Activated naive CD4-positive, alpha-beta T cell treated with anti-CD3 and anti-CD28 coated beads, Interleukin-2, amount 10 ng/mL, durations not matched to agents 7 days and 5 days (primary cell): ENCODE results near the gene CLMN.

Experiments used
- CTCF ChIA-PET: fragments of 350-600 bp; sonication (Branson Sonifier 250); formaldehyde crosslinking; loops from one replicate; lab custom pipeline; 2021; ENCODE audit warnings: antibody characterized with exemption; lab: Charles Lee
- DNase-seq: peaks from one replicate; pipeline ENCODE4 v3.0.0-alpha.2; 2020
- H3K27ac Mint-ChIP-seq: one replicate; pipeline ENCODE4 v1.8.0; 2021; ENCODE audit warnings: mild to moderate bottlenecking, moderate library complexity, mixed read lengths
- H3K27me3 Mint-ChIP-seq: one replicate; pipeline ENCODE4 v1.8.0; 2021; ENCODE audit warnings: mild to moderate bottlenecking, mixed read lengths
- H3K36me3 Mint-ChIP-seq: one replicate; pipeline ENCODE4 v1.8.0; 2021; ENCODE audit warnings: mixed read lengths
- H3K4me1 Mint-ChIP-seq: one replicate; pipeline ENCODE4 v1.8.0; 2021; ENCODE audit warnings: mixed read lengths
- H3K4me3 Mint-ChIP-seq: one replicate; pipeline ENCODE4 v1.8.0; 2021; ENCODE audit warnings: mild to moderate bottlenecking, moderate library complexity, mixed read lengths
- H3K9me3 Mint-ChIP-seq: one replicate; pipeline ENCODE4 v1.8.0; 2021; ENCODE audit warnings: mixed read lengths

CLMN gene

DNA sequence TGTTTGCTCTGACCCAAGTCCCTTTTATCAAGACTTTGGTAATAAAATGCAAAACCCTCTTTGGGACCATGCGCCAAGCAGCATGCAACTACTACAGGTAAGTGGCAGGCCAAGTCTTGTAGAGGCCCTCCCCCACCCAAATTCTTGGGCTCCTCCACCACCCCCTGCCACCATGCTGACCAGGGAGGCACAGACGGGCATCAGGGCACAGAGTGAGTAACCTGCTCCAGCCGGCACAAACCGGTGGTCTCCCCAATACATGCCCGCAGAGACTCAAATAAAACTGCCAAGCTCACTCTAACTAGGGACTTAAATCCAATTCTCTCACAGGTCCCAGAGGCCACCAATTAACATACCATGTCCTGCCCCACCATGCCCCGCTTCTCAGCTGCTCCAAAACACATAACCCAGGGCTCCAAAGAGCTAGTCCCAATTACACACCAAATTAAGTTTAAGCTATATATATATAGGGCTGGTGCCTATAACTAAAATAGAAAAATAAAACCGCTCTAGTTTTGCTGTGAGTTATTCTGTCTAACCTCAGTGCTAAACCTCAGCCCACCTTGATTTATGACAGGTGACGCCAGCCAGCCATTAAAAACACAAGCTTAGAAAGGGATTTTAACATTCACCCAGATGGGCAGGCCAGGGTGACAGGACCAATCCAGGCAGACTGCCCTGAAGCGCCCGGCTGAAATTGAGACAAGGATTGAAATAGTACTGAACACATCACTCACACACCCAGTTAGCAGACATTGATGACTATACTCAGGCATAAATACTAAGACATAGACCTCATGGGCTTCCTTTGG is 81.0 kb downstream of the CLMN start:
- no peaks in the 10 kb centered on the region for H3K36me3 Mint-ChIP-seq

DNA sequence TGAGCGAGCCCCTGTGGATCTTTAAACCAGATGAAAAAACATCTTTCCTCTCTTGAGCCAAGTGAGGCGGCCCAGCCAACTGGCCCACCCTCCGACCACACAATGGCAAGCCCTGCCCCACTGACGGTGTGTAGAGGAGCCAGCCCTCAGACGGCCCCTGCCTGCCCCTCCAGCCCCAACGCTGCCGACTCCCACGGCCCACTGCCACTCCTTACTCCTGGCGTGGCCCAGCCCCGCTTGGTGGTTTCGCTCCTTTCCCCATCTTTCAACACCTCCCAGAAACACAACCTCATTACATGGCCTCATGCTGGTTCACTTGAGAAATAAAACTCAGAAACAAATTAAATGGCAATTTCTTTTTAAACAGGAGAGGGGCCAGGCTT is 81.8 kb downstream of the CLMN start:
- H3K4me1 Mint-ChIP-seq = no peaks in the 10 kb centered on the region
- no peak overlapping the region for H3K27ac Mint-ChIP-seq
- peaks cover 9% of the 10 kb centered on the region for H3K27me3 Mint-ChIP-seq
- no peak for DNase-seq
- CTCF ChIA-PET = no interaction called here
- no peaks in the 10 kb centered on the region for H3K36me3 Mint-ChIP-seq
- no peaks in the 10 kb centered on the region for H3K9me3 Mint-ChIP-seq
- H3K4me3 Mint-ChIP-seq = no peak overlapping the region

More for the DNA sequence above, 81.0 kb downstream of the CLMN start:
- no peak overlapping the region for H3K4me3 Mint-ChIP-seq
- H3K27ac Mint-ChIP-seq = no peak overlapping the region
- peaks cover 14% of the 10 kb centered on the region for H3K27me3 Mint-ChIP-seq
- H3K4me1 Mint-ChIP-seq = no peaks in the 10 kb centered on the region
- no peaks in the 10 kb centered on the region for H3K9me3 Mint-ChIP-seq
- CTCF ChIA-PET = no interaction called here
- DNase-seq = no peak

DNA sequence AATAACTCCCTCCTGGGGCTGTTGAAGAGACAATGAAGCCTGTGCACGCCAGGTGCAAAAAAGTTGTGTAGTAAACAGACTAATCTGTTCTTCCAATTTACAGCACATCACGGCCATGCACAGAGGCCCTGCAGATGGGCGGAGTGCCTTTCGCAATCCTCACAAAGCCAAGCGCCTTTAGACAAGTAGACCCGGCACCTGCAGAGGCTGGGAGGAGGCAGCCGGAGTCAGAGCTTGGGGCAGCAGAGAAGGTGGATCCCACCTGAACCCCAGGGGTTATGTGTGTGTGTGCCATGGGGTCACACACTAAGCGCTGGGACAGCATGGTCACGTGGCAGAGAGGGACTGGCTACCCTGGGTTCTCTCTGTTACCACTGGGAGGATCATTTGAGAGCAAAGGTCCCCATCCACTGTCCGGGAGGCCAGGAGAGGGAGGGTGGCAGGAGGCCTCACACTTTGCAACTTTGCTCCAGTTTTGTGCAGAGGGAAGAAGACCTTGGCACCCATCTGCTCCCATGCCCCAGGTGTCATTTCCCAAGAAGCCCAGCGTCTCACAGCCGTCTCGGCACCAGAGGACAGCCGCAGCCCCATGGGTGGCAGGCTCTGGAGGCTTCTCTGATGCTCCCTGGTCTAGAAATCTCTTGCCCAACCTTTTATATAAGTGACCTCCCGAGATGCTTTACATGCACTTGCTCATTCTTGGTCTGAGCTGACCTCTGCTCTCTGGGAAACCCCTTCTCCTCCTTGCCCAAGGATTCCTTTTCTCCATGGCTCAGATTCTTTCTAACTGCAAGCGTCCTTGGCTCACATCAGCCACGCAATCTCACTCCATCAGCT is 82.4 kb downstream of the CLMN start:
- Mint-ChIP-seq H3K9me3 (no peaks in the 10 kb centered on the region), H3K4me3 (no peak overlapping the region), H3K36me3 (no peaks in the 10 kb centered on the region), H3K27me3 (peaks cover 9% of the 10 kb centered on the region), H3K27ac (no peak overlapping the region), H3K4me1 (no peaks in the 10 kb centered on the region)
- CTCF ChIA-PET = no interaction called here
- no peak for DNase-seq

DNA sequence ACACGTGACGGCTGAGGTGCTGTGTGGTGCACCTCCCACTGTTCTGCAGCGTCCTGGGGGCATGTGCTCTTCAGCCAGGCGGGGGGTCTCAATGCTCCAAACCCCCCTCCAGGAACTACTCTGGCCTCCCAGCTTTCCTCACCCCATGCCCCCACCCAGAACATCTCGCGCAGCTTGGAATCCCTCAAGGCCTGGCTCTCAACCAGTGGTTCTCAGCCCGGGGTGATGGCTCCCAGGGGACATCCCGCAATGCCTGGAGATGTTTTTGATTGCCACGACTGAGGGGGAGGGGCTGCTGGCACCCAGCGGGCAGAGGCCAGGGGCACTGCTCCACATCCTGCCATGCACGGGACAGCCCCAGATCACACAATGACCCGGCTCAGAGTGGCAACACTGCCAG is 83.5 kb downstream of the CLMN start:
- no peaks in the 10 kb centered on the region for H3K4me1 Mint-ChIP-seq
- H3K27me3 Mint-ChIP-seq = peaks cover 8% of the 10 kb centered on the region
- no peaks in the 10 kb centered on the region for H3K36me3 Mint-ChIP-seq
- CTCF ChIA-PET = no interaction called here
- no peak for DNase-seq
- no peaks in the 10 kb centered on the region for H3K9me3 Mint-ChIP-seq
- H3K27ac Mint-ChIP-seq = no peak overlapping the region
- no peak overlapping the region for H3K4me3 Mint-ChIP-seq

DNA sequence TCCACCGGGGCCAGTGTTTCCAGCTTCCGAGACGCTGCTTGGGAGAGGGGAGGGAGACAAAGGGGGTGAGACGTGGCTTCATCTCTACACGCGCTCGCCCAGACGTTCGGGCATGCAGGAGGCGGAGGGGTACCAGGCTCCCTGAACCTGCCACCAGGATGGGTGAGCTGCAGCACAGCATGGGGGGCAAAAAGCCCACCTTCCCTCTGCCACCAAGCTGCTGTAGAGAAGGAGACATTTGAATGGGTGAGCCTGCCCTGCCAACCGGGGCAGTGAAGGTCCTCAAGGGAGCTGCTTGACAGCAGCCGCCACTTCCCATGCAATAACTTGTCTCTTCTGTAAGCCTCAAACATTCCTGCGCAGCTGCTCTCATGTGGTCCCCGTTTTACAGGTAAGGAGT is 83.9 kb downstream of the CLMN start:
- H3K27me3 Mint-ChIP-seq = peaks cover 7% of the 10 kb centered on the region
- CTCF ChIA-PET = no interaction called here
- H3K4me3 Mint-ChIP-seq = no peak overlapping the region
- no peaks in the 10 kb centered on the region for H3K36me3 Mint-ChIP-seq
- no peaks in the 10 kb centered on the region for H3K9me3 Mint-ChIP-seq
- no peaks in the 10 kb centered on the region for H3K4me1 Mint-ChIP-seq
- H3K27ac Mint-ChIP-seq = no peak overlapping the region
- no peak for DNase-seq

DNA sequence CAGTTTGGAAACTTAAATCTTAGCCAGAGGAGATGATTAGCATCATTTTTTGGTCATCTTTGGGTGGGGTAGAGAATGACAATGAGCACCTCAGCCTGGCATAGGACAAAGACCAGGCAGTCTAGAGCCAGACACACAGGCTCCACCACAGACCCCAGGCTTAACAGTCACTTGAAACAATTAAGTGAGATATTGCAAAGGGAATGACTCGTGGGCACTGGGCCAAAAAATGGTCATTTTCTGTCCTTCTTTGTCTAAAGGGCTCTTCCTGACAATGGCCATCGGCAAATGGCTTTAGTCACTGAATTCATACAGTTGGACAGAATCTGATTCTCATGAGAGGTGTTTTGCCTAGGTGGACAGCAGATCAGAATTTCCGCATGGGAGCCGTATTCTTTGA is 84.4 kb downstream of the CLMN start:
- H3K27ac Mint-ChIP-seq = no peak overlapping the region
- H3K27me3 Mint-ChIP-seq = peaks cover 10% of the 10 kb centered on the region
- CTCF ChIA-PET = no interaction called here
- H3K4me3 Mint-ChIP-seq = no peak overlapping the region
- H3K4me1 Mint-ChIP-seq = no peaks in the 10 kb centered on the region
- H3K9me3 Mint-ChIP-seq = no peaks in the 10 kb centered on the region
- no peaks in the 10 kb centered on the region for H3K36me3 Mint-ChIP-seq
- DNase-seq = no peak

DNA sequence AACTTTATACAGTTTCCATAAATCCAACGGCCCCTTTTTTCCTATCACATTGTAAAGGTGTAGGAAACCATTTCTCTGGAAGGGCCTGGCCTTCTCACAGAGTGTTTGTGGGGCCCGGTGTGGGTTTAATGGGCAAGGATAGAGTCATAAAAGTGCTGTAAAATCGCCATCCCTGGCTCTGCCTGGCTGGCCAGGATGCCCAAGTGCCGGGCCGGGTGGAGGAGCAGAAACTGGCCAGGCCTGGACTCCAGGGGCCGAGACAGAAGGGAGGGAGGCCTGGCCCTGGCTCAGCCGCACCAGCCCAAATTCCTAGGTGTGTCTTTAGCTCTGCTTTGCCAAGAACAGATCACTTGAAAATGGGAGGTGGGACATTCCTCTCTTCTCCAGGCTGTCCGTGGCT is 85.3 kb downstream of the CLMN start:
- DNase-seq = no peak
- H3K4me1 Mint-ChIP-seq = no peaks in the 10 kb centered on the region
- peaks cover 10% of the 10 kb centered on the region for H3K27me3 Mint-ChIP-seq
- H3K36me3 Mint-ChIP-seq = no peaks in the 10 kb centered on the region
- no peaks in the 10 kb centered on the region for H3K9me3 Mint-ChIP-seq
- no peak overlapping the region for H3K27ac Mint-ChIP-seq
- H3K4me3 Mint-ChIP-seq = no peak overlapping the region
- CTCF ChIA-PET = no interaction called here

DNA sequence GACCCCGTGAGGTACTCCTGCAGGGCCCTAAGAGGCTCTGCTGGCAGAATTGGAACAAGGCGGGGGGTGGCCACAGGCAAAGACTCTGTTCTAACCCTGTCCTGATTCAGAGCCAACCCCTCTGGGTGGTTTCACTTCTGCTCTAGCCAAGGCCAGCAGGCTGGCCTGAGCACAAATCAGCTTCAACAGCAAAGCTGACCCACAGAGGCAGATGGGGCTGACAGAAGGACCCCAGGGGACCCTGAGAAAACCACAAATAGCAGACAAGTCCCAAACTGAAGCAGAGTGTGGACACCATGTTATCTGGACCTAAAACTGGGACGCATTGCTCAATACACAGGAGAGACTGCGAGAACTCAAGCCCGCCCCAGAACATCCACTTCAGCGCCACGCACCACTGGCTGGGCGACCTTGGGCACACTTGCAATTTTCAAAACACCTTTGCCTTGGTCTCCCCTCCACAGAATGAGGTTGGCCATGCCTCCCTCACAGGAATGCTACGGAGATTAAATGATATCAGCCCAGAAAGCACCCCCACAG is 85.9 kb downstream of the CLMN start:
- no peaks in the 10 kb centered on the region for H3K4me1 Mint-ChIP-seq
- no peak for DNase-seq
- H3K4me3 Mint-ChIP-seq = no peak overlapping the region
- CTCF ChIA-PET = no interaction called here
- H3K36me3 Mint-ChIP-seq = no peaks in the 10 kb centered on the region
- peaks cover 10% of the 10 kb centered on the region for H3K27me3 Mint-ChIP-seq
- no peak overlapping the region for H3K27ac Mint-ChIP-seq
- H3K9me3 Mint-ChIP-seq = no peaks in the 10 kb centered on the region

DNA sequence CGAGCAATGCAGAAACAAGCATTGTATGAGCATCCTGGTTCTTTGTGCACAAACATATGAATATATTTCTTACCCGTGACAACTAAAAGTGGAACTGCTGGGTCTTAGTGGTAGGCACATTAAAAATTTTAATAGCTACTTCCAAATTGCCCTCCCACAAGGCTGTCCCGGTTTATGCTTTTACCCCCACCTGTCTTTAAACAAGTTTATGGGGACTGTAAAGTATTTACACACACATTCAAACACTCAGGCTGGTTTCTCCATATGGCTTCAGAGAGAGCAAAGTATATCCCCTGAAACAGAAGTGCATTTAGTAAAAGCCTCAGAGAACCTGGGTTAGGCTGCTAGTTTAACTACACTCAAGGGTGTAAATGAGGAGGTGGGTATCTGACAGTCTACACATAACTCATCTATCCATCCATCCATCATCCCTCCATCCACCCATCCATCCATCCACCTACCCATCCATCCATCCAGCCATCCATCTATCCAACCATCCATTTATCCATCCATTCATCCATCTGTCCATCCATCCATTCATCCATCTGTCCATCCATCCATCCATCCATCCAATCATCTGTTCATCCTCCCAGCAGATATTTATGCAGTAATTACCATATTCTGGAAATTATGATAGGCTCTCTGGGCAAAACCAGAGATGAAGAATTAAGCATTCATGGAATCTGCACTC is 86.7 kb downstream of the CLMN start:
- Mint-ChIP-seq H3K36me3 (no peaks in the 10 kb centered on the region), H3K4me3 (no peak overlapping the region), H3K27ac (no peak overlapping the region), H3K27me3 (peaks cover 10% of the 10 kb centered on the region), H3K4me1 (no peaks in the 10 kb centered on the region), H3K9me3 (no peaks in the 10 kb centered on the region)
- CTCF ChIA-PET = no interaction called here
- DNase-seq = no peak

DNA sequence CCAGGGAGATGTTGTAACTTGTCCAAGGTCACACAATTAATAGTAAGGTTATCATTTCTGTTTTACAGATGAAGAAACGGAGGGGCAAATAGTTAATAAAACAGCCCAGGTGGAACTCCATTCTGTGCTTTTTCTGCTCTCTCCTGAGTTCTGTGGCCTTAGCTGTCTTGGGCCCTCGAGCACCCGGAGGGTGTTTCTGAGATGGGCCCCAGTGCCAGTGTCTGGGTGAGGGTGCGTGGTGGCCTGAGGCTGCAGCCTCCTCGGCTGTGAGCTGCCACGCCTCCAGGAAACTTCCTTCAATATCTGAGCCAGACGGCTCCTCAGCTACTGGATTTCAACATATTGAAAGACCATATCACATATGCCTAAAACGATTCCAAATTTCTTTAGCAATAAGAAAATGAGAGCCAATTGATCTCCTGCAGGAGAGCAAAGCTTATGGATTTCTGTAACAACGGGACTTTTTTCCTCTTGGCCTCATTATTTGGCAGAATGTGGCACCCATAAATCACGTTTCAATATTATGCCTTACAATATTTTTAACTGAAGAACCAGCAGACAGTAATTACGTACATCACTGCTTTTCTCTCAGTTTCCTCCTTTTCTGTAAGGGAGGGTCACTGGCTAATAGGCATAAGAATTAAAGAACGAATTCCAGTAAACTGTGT is 87.6 kb downstream of the CLMN start:
- Mint-ChIP-seq H3K36me3 (no peaks in the 10 kb centered on the region), H3K27me3 (peaks cover 10% of the 10 kb centered on the region), H3K27ac (no peak overlapping the region), H3K4me3 (no peak overlapping the region), H3K9me3 (no peaks in the 10 kb centered on the region), H3K4me1 (no peaks in the 10 kb centered on the region)
- CTCF ChIA-PET = no interaction called here
- no peak for DNase-seq

DNA sequence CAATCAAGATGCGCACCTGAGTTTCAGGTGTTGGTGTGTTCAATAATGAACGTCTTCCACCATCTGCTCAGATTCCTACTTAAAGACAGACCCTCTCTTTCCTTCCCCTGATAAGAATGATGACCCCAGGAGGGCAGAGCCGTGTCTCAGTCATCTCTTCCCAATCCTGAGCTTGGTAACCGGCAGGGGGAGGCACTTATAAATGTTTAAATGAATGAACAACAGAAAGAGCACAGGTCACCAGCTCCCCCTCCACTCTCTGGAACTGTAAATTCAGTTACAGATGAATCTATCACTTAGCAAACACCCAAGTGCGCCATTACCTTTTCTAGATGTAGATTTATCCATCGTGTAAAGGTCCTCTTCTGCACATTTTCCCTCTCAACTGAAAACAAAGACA is 90.0 kb downstream of the CLMN start:
- H3K9me3 Mint-ChIP-seq = no peaks in the 10 kb centered on the region
- no peak for DNase-seq
- no peaks in the 10 kb centered on the region for H3K36me3 Mint-ChIP-seq
- H3K4me3 Mint-ChIP-seq = no peak overlapping the region
- no peak overlapping the region for H3K27ac Mint-ChIP-seq
- CTCF ChIA-PET = interaction anchor here (1.2 kb wide), 1 partner anchor 132 kb away, joined by 4 read pairs; no protein-coding TSS in a partner anchor
- H3K27me3 Mint-ChIP-seq = peaks cover 10% of the 10 kb centered on the region
- H3K4me1 Mint-ChIP-seq = no peaks in the 10 kb centered on the region

DNA sequence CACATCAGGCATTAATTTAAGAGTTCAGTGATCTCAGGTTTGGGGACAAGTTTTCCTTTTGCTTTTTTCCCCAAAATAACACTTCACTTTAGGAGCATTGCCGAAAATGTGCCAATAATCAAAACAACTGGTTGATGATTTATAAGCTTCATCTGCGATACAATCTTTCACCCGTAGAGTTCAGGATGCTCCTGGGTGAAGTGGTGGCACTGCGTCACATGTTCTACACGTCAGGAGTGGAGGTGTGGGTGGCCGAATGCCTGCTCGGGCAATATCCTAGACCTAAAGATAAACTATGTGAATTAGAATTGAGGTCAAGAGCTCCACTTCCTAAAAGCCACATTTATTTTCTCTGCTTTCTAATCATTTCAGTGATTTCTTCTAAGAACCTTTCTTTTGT is 91.5 kb downstream of the CLMN start:
- no peak for DNase-seq
- CTCF ChIA-PET = no interaction called here
- no peaks in the 10 kb centered on the region for H3K36me3 Mint-ChIP-seq
- no peak overlapping the region for H3K27ac Mint-ChIP-seq
- H3K27me3 Mint-ChIP-seq = peaks cover 4% of the 10 kb centered on the region
- H3K9me3 Mint-ChIP-seq = no peaks in the 10 kb centered on the region
- no peaks in the 10 kb centered on the region for H3K4me1 Mint-ChIP-seq
- no peak overlapping the region for H3K4me3 Mint-ChIP-seq

DNA sequence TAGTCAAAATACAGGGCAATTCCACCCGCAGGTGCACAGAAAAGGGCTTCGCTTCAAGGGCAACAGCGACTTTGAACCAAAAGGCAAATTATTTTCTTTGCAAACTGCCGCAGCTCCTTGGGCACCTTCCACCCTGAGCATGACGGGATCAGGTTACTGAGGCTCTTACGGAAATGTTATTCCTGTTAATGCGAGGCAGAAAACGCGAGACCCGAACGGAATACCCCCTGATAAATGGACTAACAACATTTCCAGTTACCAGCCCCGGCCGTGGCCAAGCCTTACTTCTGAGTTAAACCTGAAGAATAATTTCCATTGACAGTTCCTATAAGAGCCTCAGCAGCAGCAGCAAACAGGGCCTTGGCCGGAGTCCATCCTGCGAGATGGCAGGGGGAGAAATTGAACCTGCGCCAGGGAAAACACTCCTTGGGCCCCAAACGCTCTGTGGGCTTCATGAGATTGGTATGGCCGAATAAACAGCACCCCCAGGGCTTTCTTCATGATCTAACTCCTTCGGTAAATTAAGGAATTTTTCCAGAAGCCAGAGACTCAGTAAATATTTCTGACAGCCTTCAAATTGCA is 92.3 kb downstream of the CLMN start:
- Mint-ChIP-seq H3K4me1 (no peaks in the 10 kb centered on the region), H3K4me3 (no peak overlapping the region), H3K9me3 (no peaks in the 10 kb centered on the region), H3K27me3 (peaks cover 4% of the 10 kb centered on the region), H3K27ac (no peak overlapping the region), H3K36me3 (no peaks in the 10 kb centered on the region)
- CTCF ChIA-PET = no interaction called here
- no peak for DNase-seq

DNA sequence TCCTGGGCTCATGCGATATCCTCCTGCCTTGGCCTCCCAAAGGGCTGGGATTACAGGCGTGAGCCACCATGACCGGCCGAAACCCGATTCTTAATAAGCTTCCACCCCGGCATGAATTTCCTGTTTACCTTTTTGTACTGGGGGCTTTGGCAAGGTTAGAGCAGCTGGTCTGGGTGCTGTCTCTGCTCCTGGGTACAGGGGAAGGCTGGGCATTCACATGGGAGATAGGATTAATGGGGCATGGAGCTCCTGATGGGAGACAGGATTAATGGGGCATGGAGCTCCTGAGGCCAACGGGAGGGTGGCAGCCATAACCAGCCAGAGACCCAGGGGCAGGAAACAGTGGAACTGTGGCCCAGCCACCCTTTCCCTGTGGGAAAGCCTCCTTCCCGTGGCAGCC is 92.9 kb downstream of the CLMN start:
- Mint-ChIP-seq H3K9me3 (no peaks in the 10 kb centered on the region), H3K36me3 (no peaks in the 10 kb centered on the region), H3K27me3 (peaks cover 4% of the 10 kb centered on the region), H3K27ac (no peak overlapping the region), H3K4me3 (no peak overlapping the region), H3K4me1 (no peaks in the 10 kb centered on the region)
- DNase-seq = no peak
- CTCF ChIA-PET = no interaction called here
